Activated CD4-positive, CD25-positive, alpha-beta regulatory T cell treated with anti-CD3 and anti-CD28 coated beads, Interleukin-2, amount 50 U/mL, for 72 hours (primary cell): ENCODE data around the gene PPOX.

Experiments
- DNase-seq: peaks from one replicate; pipeline ENCODE4 v3.0.0; 2021

Gene PPOX

GRCh38 chr1:161165742-161166668, at the start of gene PPOX:
TSS of gene PPOX (plus strand) at chr1:161166426. CDS start at chr1:161166848, 422 bp downstream.
- DNase-seq, result peak; percentile 87

DNA sequence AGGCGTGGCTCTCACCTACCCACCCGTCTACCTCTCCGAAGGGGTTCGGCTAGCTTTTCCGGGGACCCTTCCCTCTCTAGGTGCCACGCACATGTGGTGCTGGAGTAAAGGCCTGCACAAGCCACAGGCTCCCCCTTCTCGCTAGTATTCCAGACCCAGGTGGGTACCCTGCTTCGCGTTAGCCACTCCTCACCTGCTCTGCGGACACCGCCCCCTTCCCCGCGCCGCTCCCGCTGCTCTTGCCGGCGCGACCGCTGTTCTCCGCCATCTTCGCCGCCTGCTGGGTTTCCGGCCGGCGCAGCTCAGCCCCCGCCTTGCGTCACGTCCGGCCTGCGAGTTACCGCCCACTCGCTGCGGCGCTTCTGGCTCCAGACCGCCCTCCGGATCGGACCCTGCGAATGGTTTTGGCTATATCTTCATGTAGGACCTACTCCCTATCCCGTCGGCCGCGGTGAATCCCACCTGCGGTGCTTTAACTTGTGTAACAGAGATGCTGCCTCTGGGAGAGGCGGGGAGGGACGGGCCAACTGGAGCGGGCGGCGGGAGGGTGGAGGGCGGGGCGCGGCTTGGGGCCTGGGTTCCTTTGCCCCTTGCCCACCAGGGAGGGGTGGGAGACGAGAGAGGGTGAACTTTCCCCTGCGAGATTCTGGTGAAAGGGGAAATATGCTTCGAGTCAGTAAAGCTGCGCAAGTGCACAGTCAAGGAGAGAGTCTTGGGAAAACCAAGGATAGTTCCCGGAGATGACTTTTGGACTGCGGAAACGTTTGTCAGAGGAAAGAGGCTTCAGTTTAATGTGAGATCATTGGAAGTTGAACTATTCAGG, 48.3 kb upstream of the PPOX start, which contains the start of the genes NIT1 and PFDN2:
Gene NIT1, plus strand, starts transcription at position 347 of the 823 bp plus-strand sequence. Its CDS starts 72 bp downstream, at position 419.
Gene PFDN2, minus strand, starts transcription at position 279 of the 823 bp plus-strand sequence. Its CDS starts 11 bp downstream, at position 268.
- peak; percentile 87 for DNase-seq

GRCh38 chr1:161119092-161119903, 46.9 kb upstream of the PPOX start:
- no peak for DNase-seq

GRCh38 chr1:161121042-161121650, 45.1 kb upstream of the PPOX start:
- no peak for DNase-seq

DNA sequence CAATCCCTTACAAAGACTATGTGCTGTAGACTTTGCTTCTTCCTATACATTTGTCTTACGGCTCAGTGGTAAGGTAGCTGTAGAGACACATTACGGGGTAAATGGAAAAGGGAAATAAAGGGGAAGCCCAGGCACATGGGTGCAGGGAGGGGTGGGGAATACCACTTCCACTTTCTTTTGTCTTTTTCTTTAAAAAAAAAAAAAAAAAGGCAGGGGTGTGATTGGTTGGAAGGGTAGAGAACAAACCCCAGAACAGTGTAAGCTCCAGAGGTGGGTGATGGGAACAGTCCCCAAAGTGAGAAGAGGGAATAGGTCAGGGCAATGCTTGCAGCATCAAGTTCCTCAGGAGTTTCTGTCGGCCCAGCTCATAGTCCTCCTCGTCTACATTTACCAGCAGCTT, 44.4 kb upstream of the PPOX start:
- DNase-seq, result no peak

- DNase-seq, result no peak
Measured at GRCh38 chr1:161122967-161123366, 43.3 kb upstream of the PPOX start.

DNA sequence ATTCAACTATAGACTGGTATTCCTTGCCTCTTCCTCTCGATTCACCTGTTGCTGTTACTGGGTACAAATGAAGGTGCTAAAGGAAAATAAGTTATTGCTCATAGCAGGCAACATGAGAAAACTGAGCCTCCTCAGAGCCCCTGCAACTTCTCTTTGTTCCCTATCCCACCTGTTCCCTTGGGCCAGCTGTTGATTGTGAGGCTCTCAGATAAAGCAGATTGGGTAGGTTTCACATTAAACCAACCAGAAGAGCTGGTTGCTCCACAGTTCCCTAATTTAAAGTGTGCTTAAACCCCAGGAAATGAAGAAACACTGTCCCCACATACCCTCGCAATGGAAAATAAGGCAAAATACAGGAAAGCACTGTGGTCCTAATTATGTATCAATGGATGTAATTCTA, 38.6 kb upstream of the PPOX start:
- no peak for DNase-seq

DNA sequence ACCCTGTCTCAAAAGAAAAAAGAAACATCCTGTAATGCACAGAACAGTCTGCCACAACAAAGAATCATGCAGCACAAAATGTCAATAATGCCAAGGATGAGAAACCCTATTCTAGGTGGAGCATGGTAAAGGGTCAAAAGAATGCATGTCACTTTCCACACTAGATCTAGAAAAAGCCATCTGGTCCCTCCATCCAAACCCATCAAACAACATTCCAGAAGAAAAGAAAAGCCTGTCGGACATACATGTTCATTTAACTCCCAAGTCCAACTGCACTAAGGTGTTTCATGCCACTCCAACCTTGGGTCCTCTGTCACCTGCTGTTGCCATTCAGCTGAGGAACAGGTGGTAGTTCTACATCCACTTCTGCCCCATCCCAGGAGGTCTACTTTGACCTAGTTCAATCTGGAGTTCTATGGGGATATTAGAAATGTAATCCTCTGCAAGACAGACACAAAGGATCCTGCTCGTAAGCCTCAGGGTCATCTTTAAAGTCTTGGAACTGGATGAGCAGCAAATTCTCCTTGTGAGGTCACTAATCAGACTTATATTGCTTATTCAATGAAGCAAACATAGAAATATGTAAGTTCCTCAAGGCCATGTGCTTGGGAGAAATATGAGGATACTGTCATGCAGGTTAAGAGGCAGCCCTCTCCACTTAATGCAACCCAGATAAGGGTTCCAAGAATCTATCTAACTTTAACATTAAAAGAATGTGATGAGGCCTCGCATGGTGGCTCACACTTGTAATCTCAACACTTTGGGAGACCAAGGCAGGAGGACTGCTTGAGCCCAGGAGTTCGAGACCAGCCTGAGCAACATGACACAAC, 37.4 kb upstream of the PPOX start:
- DNase-seq, result no peak

DNA sequence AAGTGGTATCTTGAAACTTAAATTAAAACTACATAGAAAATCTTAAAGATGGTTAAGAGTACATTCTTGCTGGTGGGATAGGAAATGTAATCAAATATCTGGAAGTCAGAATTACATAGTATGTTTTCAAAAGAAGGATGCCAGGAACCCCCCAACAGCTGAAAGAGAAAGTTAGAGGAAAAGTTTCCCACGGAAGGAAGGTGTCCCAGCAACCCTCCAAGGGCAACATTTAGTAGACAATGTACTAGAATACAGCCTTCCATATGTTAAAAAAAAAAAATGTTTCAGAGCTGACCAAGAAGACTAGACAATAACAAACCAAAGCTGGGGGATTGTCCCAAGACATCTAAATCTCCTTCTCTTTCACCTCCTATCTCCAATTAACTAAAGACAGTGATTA, 36.0 kb upstream of the PPOX start:
- DNase-seq, result no peak

DNA sequence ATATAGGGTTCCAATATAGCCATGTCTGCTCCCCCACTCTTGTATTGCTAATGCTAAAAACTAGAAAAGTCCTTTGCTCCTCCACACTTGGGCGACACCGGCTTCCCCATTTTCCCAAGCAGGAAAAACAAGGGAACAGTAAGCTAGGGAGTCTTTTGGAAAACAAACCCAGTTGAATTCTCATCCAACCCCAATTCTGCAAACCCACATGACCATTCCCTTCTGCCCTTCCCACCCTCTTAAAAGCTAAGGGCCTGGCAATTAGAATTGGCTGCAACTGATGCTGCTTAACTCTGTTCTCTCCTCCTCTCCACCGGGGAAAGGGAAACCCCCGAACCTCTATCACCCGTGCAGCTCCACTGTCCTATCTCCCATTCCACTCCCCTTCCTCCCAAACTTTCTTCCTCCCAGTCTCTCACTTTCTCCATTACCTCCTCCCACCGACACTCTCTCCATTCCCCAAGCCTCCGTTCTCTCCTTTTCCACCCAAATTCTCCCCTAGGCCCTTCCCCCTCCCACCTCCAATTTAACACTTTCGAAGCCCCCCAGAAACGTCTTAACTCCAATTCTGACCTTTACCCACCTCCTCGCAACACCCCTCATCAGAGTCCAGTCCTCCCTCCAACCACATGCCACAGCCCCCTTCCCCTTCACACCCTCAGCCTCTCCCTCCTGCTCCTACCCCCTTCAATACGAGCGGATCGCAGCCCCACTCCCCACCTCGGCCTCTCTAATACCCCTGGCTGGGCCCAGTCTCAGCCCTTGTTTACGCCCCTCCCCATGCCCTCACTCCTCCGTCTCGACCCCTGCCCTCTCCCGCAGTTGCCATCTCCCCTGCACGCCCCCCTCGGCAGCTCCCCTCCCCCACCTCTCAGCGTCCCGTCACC, 34.5 kb upstream of the PPOX start:
- DNase-seq, result no peak

DNA sequence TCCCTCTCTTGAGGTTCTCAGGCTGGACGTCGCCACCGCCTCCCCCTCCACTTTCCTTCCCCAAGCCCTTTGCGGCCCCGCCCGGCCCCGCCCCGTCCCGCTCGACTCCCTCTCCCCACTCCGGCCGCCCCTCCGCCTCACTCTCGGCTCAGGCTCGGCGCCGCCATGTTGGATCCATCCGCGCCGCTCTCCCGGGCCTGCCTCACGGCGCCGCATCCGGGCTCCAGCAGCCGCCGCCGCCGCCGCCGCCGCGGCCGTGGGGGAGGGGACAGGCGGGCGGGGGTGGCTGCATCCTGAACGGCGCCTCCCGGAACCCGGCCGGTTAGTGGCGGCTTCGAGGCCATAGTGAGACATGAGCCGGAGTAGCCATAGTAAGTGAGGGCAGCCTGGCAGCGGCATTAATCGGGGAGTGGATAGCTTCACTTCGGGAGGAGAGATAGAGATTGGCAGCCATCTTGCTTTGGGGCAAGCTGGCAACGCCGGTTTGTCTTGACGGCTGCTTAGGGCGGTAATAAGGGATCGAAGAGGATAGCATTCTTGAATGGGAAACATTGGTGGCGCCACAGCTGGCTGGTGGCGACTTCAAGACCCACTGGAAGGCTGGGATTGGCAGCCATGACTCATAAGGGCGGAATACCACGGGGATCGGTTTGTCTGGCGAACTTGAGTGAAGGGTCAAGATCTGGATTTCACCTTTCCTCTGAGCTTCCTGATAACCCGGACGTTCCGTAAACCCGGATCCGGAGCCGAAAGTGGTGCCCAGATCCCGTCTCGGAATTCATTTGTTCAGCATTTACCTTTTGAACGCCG, 33.6 kb upstream of the PPOX start, which contains the start of gene DEDD:
Gene DEDD, minus strand, starts transcription at position 258 of the 810 bp plus-strand sequence. CDS start 8,205 bp downstream, outside the sequence.
- DNase-seq, result peak; percentile 87

- DNase-seq, result no peak
Measured at GRCh38 chr1:161133220-161133740, 32.9 kb upstream of the PPOX start.

DNA sequence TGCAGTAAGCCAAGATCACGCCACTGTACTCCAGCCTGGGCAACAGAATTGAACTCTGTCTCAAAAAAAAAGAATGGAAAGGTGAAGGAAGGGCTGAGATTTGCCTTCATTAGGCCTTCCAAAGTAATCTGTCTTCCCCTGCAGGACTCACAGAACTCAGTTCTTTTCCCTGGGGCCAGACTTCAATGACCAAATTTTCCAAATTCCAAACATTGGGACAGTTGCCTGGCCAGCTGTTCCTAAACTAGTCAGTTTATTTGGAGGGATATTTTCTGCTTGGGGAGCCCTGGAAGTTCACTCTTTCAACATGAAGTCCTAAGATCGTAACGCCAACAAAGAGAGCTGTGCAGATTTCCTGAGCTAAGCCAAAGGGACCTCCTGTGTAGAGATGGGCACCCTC, 28.3 kb upstream of the PPOX start:
- DNase-seq, result no peak

DNA sequence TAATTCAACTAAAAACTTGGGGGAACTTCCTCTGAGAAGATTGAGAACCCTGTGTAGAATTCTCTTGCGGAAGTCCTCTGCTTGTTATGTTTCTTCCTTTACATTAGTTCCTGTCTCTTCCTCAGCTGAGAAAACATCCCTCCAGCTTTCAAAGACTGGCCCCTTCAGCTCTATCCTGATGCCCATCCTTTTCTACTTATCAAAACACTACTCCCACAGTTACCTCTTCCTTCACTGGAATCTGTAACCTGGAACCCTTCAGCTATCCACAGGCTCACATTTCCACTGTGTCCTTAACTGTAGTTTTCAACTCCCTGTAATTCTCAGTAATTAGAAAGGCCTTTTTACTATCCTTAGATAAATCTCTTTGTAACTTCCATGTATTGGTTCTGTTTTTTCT, 27.8 kb upstream of the PPOX start:
- no peak for DNase-seq

DNA sequence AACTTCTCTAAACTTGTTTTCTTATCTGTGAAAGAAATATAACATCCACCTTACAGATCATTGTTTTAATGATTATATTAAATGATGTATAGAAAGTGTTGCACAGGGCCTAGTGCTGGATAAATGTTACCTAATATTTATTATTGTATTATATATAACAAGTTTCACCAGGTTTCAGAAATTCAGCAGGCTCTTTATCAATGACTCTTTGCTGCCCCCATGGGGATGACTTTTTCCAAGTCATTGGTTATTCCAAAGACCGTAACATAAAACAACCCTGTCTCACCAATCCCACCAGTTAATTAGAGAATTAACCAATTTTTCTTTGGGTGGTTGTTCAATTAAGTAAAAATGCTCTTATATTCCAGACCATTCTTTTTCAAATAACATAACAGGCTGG, 26.5 kb upstream of the PPOX start:
- no peak for DNase-seq

- DNase-seq, result no peak
Measured at GRCh38 chr1:161140755-161141400, 25.3 kb upstream of the PPOX start.

DNA sequence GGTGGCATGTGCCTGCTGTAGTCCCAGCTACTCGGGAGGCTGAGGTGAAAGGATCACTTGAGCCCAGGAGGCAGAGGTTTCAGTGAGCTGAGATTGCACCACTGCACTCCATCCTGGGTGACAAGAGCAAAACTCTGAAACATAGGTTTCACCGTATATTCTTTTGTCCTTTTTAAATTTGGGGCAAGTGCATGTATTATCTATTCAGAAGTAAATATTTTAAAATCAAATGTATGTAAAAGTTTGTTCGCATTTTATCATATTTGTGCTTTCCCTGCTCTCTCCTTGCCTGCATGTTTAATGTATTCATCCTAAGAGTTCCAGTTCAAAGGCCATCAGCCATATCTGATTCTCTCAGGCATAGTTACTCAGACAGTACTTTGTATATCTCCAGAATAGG, 20.4 kb upstream of the PPOX start:
- DNase-seq, result no peak

DNA sequence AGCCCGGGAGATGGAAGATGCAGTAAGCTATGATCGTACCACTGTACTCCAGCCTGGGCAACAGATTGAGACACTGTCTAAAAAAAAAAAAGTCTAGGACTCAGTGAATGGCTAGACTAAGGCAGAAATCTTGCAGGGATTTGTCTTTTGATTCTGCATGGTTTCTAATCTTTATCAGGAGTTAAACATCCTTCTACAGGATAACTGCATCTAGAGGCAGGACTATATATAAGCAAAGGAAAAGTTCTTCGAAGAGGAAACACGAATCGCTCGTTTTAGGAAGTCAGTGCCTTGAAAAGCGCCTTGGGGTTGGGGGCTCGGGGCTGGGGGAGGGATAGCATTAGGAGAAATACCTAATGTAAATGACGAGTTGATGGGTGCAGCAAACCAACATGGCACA, 13.1 kb upstream of the PPOX start:
- no peak for DNase-seq
